Ishikawa (cell line): ENCODE measurements around the gene CEP41.

Experiments
- CEBPB ChIP-seq: IDR thresholded peaks from 2 replicates; pipeline ENCODE4 v1.6.1; 2012
- CREB1 ChIP-seq: IDR thresholded peaks from 2 replicates; pipeline ENCODE4 v1.6.1; 2012; ENCODE audit warnings: low read depth
- EGR1 ChIP-seq: IDR thresholded peaks from 2 replicates; pipeline ENCODE4 v1.6.1; 2012
- EP300 ChIP-seq: IDR thresholded peaks from 2 replicates; pipeline ENCODE4 v1.6.1; 2012; ENCODE audit warnings: borderline replicate concordance
- FOXM1 ChIP-seq: IDR thresholded peaks from 2 replicates; pipeline ENCODE4 v1.6.1; 2012; ENCODE audit warnings: low read depth, borderline replicate concordance
- NFIC ChIP-seq: IDR thresholded peaks from 2 replicates; pipeline ENCODE4 v1.6.1; 2012
- RAD21 ChIP-seq: IDR thresholded peaks from 2 replicates; pipeline ENCODE4 v1.6.1; 2012; ENCODE audit warnings: low read depth
- TAF1 ChIP-seq: IDR thresholded peaks from 2 replicates; pipeline ENCODE4 v1.6.1; 2012; ENCODE audit warnings: low read depth, mild to moderate bottlenecking
- TCF12 ChIP-seq: IDR thresholded peaks from 2 replicates; pipeline ENCODE4 v1.6.1; 2012; ENCODE audit warnings: low read depth
- TEAD4 ChIP-seq: IDR thresholded peaks from 2 replicates; pipeline ENCODE4 v1.6.1; 2012
- YY1 ChIP-seq: IDR thresholded peaks from 2 replicates; pipeline ENCODE4 v1.6.1; 2012; ENCODE audit warnings: low read depth
- ZBTB7A ChIP-seq: IDR thresholded peaks from 2 replicates; pipeline ENCODE4 v1.6.1; 2012; ENCODE audit warnings: low read depth
- TF ChIP-seq, protein P1 (sequence below): IDR thresholded peaks from 2 replicates; pipeline ENCODE4 v1.6.1; 2012
- TF ChIP-seq, protein P2 (sequence below): IDR thresholded peaks from 2 replicates; pipeline ENCODE4 v1.6.1; 2012
- TF ChIP-seq, protein P3 (sequence below): IDR thresholded peaks from 2 replicates; pipeline ENCODE4 v1.6.1; 2012; ENCODE audit warnings: low read depth, mild to moderate bottlenecking

CEP41 gene

DNA sequence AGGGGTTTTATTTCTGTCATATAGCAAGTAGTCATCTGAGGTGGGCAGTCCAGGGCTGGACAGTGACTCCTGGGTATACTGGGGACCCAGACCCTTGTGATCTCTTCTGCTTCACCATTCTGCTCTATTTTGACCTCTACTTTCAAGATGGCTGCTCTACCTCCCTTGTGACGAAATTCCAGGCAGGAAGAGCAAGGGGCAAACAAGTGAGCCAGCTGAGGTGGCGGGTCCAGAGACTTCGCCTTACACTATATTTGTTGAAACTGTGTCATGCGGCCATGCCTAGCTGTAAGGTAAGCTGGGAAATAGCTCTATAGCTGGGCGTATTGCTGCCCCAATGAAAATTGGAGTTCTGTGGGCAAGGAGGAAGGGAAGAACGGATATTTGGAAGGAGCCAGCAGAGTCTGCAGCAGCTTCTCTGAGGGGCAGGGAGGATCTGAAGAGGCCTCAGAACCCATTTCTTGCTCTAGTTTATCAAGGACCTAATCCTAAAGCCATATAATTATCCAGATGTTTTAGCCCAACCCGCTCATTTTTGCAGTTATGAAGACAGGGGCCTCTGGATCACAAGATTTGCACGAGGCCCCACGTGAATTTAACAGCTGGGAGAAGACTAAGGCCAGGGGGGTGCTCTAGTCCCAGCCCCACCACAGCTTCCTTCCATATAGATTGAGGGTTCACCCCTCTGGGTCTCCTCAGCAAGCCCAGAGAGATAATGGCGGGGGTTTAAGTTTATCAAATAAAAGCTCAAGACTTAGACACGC lies 68.2 kb downstream of the CEP41 start:
- TF ChIP-seq CEBPB (no peak), TCF12 (no peak), RAD21 (no peak), YY1 (no peak), ZBTB7A (no peak), CREB1 (no peak), TEAD4 (no peak), EP300 (no peak)
- TF ChIP-seq, protein P1, sequence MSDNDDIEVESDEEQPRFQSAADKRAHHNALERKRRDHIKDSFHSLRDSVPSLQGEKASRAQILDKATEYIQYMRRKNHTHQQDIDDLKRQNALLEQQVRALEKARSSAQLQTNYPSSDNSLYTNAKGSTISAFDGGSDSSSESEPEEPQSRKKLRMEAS, result no peak
- TF ChIP-seq, protein P2, sequence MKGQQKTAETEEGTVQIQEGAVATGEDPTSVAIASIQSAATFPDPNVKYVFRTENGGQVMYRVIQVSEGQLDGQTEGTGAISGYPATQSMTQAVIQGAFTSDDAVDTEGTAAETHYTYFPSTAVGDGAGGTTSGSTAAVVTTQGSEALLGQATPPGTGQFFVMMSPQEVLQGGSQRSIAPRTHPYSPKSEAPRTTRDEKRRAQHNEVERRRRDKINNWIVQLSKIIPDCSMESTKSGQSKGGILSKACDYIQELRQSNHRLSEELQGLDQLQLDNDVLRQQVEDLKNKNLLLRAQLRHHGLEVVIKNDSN, result no peak
- TF ChIP-seq, protein P3, sequence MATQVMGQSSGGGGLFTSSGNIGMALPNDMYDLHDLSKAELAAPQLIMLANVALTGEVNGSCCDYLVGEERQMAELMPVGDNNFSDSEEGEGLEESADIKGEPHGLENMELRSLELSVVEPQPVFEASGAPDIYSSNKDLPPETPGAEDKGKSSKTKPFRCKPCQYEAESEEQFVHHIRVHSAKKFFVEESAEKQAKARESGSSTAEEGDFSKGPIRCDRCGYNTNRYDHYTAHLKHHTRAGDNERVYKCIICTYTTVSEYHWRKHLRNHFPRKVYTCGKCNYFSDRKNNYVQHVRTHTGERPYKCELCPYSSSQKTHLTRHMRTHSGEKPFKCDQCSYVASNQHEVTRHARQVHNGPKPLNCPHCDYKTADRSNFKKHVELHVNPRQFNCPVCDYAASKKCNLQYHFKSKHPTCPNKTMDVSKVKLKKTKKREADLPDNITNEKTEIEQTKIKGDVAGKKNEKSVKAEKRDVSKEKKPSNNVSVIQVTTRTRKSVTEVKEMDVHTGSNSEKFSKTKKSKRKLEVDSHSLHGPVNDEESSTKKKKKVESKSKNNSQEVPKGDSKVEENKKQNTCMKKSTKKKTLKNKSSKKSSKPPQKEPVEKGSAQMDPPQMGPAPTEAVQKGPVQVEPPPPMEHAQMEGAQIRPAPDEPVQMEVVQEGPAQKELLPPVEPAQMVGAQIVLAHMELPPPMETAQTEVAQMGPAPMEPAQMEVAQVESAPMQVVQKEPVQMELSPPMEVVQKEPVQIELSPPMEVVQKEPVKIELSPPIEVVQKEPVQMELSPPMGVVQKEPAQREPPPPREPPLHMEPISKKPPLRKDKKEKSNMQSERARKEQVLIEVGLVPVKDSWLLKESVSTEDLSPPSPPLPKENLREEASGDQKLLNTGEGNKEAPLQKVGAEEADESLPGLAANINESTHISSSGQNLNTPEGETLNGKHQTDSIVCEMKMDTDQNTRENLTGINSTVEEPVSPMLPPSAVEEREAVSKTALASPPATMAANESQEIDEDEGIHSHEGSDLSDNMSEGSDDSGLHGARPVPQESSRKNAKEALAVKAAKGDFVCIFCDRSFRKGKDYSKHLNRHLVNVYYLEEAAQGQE, result no peak

DNA sequence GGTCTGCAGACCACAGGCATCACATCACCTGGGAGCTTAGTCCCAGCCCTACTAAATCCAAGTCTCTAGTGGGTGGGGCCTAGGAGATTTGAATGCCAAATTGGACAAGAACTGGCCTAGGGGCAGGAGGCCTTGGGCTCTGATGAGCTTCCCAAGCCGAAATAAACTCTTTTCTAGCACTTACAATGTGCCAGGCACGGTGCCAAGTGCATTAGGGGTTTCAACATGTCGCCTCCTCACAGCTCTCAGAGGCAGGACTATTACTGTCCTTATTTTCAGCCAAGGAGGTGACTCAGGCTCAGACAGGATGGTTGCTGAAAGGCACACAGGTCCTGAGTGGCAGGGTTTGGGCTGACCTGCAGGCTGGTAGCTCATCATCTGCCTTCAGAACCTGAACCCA lies 69.8 kb downstream of the CEP41 start:
- TF ChIP-seq FOXM1 (no peak), RAD21 (no peak), TAF1 (no peak), EP300 (no peak), CREB1 (no peak), EGR1 (no peak), TEAD4 (no peak), ZBTB7A (no peak), YY1 (no peak), NFIC (no peak), CEBPB (no peak), TCF12 (no peak)
- TF ChIP-seq, protein P3, result no peak
- TF ChIP-seq, protein P2, result no peak
- TF ChIP-seq, protein P1, result no peak

DNA sequence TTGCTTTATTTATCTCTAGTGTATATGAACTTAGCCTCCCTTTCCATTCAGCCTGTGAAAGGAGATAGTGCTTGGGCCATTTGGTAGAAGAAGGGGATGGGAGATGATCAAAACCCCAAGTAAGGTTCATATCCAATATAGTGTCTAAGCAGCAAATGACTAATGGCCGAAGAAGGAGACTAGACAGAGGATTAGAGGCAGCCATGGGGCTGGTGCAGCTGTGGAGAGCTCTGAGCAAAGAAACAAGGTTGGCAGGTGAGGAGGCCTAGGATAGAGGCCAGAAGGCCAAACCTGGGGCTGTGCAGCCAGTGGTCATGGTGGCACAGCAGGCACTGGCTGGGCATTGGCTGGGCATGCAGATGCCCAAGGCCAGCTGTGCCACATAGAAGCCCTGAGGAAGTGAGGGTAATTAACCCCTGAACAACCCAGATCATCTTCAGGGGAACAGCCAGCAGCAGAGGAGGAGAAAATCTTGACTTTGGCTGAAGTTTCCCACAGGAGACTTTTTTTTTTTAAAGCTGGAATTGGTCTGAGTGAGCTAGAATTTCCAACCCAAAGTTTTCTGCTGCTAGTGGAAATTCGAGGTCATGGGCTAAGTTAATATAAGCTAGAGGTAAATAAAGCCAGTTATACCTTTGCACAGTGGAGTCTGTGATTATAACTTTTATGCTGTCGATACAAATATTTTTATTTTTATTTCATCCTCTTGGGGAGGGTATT lies 70.8 kb downstream of the CEP41 start:
- TF ChIP-seq TAF1 (no peak), EGR1 (no peak), NFIC (no peak), EP300 (no peak), TCF12 (no peak), CEBPB (no peak), ZBTB7A (no peak), YY1 (no peak), CREB1 (no peak), TEAD4 (no peak), RAD21 (no peak), FOXM1 (no peak)
- TF ChIP-seq, protein P3, result no peak
- TF ChIP-seq, protein P2, result no peak
- TF ChIP-seq, protein P1, result no peak
